ENCODE measurements around the gene SSU72.

SSU72 gene

DNA sequence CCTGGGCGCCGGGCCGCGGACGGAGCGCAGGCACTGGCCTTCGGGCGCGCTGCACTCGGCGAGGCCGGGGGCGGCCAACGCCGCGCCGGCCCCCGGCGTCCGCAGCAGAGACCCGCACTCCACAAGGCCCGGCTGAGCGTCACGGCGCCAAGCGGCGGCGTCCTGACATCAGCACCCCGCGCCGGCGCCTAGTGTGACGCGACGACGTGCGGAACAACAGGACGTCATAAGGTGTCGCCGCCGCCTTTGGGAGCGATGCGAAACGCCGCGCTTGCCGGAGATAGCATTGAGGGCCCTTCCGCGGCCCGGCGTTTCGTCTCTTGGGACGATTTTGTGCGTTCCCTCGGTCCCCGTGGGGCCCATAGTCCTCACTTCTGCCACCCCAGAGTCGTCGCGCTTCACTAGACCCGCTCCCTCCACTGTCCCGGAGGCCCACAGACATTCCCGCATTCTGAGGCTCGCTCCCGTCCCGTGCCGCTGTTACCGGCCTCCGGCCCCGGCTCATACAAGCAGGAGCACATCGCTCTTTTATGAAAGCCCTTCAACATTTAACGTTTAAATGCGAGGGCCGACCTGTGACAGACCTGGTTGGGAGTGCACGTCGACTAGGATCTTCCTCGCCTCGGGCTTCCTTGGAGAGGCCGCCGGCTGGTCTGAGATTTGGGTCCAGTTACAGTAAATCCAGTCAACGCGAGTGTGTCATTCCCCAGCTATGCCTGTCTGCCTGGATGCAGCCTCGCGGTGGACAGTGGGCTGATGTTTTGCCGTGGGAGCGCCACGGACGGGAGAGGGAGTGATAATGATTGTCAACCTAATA, at the start of gene SSU72:
Gene SSU72 (minus strand): TSS at position 143 of the 817 bp plus-strand sequence. CDS start 306 bp downstream, outside the sequence.
- peak; percentile 88 to 97 (median 90) for DNase-seq

DNA sequence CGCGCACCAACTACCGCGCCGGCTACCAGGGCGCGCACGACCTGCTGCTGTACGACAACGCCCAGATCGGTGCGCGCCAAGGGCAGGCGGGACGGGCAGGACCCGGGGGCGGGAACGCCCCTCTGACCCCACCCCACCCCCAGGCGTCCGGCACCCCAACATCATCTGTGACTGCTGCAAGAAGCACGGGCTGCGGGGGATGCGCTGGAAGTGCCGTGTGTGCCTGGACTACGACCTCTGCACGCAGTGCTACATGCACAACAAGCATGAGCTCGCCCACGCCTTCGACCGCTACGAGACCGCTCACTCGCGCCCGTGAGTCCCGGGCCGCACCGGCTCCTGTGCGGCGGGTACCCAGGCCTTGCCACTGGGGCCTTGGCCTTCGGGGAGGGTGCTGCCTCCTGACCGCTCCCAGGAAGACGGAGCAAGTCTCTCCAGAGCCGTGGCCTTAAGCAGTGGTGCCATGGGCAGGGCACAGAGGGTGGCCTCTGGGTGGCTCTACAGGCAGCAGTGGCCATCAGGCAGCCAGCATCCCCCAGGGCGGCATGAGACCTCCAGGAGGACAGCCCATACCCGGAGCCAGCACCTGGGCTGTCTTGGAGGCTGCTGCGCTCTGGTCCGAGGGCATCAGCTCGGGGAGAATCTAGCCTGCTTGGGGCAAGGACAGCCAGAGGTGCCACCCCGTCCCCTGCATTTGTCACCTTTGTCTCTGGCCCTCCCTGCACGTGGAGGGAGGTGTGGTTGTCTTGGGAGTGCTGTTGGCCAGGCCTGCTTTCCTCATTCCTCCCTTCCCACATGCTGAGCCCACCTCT, 49.2 kb upstream of the SSU72 start:
- no peak for DNase-seq

DNA sequence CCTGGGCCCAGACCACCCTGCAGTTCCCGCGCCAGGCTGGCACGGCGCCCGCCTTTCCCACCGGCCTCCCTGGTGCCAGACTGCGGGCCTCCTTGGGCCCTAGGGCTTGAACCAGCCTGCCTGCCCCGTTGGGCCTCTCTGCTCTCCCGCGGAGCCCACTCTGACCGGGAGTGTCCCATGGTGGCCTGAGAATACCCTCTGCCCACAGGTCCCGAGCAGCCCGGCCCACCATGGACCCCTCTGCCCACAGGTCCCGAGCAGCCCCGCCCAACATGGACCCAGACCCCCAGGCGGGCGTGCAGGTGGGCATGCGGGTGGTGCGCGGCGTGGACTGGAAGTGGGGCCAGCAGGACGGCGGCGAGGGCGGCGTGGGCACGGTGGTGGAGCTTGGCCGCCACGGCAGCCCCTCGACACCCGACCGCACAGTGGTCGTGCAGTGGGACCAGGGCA, 48.5 kb upstream of the SSU72 start:
- no peak for DNase-seq

DNA sequence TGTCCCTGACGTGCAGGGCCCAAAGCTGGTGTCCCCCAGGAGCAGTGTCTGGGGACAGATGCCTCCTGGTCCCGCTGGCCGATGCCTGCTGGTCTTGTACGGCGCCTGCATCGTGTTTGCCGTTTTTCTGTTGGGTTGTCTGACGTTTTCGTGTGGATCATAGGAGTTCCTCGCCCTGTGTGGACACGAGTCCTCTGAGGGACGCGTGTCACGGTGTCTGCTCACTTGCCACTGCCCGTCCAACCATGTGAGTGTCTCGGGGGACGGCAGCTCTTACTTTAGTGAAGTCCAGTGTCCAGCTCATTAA, 48.1 kb upstream of the SSU72 start:
- no peak for DNase-seq

DNA sequence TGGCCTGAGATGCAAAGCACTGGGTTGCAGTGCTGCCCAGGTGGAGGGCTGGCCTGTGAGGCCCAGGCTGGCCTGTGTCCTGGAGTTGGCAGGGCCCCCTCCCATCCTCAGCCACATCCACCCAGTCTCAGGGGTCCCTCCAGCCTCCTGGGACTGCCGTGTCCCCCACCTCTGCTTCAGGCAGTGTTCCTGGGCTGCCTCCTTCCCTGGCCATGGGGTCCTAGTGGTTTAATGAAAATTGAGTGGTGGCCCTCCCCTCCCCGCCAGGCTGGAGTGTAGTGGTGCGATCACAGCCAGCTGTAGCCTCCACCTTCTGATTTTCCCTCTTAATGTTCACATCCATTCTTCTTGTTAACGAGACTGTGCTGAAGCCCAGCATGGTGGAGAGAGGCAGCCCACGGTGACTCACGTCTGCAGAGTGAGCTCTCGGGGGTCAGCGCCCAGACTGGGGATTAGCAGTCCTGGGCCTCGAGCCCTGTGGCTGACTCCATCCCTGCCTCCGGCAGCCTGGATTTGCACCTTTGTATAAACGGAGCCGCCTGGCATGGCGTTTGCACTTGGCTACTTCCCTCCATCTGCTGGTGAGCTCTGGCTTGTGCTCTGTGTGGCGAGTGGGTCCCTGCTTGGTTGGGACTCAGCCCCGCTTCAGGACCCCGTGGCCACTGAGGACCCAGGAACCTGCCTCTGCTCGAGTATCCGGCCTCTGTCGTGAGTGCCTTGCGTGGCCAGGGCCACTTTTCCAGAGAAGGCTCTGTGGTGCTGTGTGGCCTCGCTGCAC, 47.5 kb upstream of the SSU72 start:
- DNase-seq = no peak

DNA sequence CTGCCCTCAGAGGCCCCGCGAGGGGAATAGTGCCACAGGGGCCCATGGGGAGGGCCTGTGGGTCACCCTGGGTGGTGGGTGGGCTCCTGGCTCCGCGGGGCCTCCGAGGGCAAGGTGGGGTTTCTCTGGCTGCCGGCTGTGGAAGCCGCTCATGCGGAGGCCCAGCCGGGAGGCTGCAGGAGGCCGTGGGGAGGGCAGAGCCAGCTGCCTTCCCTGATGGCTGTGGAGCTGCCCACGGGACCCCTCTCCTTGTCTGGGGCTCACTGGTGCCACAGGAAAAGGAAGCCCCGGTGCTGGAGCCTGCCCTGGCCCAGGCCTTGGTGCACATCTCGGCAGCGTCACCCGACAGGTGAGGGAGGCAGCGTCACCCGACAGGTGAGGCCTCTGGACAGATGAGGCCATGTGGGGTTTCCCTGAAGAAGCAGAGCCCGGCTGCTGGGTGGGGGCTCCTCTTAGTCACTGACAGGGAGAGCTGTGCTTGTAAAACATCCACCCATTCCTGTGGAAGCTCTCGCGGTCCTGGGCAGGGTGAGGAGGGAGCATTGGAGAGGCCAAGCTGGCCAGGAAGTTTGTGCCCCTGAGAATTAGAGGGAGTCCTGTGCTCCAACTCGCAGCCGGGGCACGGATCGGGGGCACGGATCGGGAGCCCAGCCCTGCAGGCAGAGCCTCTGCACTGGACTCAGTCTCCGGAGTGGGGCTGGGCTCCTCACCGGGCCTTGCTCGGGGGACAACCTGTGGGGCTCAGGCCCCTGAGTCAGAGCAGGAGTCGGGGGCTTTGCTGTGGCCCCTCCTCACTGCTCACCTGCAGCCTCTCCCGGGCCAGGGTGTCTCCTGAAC, 46.7 kb upstream of the SSU72 start:
- DNase-seq = no peak

DNA sequence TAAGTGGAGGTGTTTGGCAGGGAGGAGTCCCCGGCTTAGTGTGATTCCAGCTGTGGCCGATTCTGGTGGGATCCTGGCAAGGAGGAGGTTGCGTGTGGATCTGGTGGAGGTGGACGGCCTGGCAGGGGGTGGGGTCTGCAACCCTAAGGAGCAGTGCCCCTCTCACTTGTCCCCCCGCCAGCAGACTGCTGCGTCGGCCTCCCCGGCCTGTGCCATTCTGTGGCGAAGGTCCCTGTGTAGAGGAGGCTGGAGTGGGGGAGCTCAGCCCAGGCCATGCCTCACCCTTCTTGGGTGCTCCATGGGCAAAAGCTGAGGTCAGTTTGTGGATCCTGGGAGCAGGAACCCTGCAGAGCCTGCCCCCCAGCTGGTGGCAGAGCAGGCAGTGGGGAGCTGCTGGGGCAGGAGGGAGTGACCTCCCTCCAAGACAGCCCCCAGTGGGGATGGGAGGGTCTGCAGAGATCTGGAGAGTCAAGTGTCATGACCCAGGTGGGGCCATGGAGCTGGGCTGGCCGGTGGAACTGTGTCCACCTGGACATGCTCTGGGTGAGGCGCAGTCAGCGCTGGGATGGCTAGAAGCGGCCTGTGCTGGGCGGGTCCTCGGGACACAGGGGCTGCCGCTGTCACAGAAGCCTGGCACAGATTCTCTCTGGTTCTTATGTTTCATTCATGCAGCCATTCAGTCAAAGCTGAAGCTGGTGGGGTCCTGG, 45.9 kb upstream of the SSU72 start:
- DNase-seq = no peak

DNA sequence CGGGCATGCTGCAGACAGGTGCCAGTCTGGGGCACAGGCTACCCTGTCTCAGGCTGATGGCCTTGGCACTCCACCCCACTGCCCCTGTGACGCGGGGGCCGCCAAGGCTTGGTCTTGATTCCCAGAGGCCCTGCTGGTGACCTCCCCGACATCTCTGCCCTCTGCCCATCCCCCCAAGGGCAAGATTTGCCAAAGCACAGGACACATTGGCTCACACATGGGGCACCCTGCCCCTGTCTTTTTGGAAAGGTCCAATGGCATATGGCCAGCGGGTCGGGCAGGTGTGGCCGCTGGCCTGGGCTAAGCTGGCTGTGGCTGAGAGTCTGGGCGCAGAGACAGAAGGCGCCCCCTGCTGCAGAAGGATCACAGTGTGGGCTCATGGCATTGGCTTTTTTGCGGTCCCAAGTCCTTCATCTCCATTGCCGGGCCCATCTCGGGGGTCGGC, 45.3 kb upstream of the SSU72 start:
- DNase-seq = no peak

DNA sequence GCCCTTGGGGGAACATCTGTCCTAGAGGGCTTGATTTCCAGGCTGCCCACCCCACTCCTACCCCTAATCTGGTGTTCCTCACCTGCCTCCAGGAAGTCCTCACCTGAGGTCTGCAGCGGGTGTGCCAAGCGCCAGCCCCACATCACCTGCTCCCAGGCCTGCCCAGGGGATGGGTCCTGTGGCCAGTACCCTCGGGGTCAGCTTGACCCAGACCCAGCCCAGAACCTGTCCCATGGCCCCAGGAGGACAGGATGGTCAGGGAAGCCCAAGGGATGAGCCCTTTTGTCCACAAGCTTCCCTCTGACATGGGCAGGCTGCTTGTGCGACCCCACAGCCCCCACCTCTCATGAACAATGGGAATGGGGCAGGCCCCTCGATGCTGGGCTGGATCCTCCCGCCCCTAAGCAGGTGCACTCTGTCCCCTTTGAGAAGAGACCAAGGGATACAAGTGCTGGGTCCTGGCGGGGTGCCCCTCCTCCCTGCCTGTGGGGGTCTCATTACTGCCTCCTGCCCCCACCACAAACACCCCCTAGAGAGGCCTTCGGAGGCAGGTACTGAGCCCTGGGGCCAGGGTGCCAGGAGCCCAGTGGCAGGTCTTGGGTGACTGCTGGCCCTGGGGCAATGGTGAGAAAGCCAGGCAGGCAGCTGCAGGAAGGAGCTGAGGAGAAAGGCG, 43.9 kb upstream of the SSU72 start:
- DNase-seq = no peak

DNA sequence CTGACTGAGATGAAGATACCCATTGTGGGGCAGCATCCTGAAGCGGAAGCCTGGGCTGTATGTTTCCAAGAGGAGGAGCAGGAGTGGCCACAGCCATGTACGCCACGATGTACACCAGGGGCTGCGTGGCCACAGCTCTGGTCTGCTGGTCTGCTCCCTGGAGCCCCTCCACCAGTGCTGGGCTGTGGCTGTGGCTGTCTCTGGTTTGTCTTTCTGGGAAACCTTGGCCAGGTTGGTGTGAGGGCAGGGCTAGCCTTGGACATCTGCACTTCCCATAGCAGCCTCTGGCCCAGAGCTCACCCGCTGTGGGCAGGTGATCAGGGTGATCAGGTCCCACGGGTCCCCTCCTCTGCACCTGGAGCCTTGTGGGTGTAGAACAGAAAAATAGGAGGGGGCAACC, 43.3 kb upstream of the SSU72 start:
- DNase-seq = no peak

DNA sequence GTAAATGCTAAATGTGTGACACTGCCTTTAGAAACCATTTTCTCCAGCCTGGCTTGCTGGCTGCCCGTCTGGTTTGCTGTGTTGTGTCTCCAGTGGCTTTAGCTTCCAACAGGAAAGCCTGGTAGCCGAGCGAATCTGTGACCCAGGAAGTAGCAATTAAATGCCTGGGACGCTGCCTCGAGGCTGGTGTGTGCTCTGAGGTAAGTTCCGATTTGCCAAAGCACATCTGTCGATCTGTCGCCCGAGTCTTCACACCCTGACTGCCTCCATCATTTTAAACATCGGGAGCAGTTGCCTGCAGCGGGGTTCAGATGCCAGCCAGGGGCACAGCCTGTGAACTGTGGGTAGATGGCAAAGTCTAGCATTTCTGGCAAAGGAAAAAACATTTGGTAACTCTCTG, 42.9 kb upstream of the SSU72 start:
- DNase-seq = no peak

DNA sequence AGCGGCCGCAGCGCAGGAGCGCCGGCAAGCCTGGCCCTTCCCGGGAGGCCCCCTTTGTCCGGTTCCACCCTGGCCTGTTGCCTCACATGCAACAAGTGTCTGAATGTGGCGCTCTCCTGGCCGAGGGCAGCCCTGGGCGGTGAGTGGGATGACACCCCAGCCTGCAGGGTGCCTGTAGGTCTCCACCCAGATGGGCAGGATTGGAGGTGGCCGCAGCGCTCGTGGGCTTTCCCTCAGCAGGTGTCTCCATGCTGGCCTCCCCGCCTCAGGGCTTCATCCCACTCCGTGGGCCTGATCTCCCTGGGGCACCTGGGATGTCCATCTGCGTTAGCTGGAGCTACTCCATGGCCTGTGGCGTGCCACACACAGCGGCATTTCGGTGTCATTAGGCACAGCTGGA, 42.2 kb upstream of the SSU72 start:
- no peak for DNase-seq

DNA sequence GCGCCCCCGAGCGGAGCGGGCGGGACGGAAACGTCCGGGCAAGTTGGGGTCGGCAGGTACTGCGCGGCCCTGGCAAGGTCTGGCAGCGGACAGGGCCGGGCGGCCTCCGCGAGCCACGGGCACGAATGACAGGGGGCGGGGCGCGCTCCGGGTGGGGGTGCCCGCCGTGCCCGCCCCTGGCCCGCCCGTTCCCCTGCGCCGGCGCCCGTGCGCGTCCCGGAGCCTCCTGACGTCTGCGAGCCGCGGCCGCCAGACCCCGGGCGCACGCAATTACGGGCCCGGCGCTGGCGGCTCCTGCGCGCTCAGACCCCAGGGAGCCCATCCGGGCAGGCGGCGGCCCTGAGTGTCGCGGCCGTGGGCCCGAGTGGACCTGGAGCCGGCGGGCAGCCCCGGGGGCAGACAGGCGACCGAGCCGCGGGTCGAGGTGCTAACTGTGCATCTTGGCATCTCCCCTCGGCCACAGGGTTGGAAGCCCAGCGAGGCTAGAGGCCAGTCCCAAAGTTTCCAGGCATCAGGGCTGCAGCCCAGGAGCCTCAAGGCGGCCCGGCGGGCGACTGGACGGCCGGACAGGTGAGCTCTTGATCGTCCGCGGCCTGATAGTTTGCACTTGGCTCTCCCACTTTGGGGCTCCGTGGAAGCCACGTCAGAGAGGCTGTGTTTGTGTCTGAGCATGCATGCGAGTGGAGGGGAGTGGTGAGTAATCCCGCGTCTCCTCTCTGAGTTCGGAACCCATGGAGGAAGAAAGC, 41.6 kb upstream of the SSU72 start:
- peak in 4 of 6 experiments; percentile 33 to 71 (median 52) for DNase-seq

DNA sequence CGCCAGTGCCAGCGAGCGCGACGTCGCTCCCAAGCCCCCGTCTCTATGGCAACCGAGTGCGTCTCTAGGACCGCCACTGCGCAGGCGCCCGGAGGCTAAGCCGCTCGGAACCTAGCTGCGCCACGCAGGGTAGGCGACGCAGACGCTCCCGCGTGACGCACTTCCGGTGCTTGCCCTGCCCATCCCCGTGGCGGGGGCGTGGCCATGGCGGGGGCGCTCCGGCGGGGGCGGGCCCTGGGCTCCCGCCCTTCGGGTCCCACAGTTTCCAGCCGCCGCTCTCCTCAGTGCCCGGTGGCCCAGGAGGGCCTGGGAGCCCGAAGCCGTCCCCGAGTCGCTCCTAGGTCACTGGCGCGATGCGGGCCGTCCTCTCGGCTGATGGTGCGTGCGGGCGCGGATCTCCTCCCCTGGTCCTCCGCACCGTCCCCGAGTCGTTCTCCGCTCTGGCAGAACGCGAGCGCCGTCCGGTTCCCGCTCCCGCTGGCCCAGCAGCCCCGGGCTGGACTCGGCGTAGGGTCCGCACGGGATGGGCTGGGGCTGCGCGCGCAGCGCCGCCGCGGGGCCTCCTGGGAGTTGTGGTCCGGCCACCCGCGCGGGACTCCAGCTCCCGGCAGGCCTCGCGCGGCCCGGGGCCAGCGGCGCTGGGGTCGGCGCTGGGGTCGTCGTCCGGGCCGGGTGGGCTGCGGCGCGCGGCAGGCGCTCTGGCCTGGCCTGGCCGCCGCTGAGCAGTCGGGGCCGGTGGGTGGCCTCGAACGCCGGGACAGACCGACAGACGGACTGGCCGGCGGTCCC, 40.8 kb upstream of the SSU72 start, which contains the start of gene MIB2:
Gene MIB2 (plus strand): TSS at position 245 of the 789 bp plus-strand sequence. CDS start 7,953 bp downstream, outside the sequence.
- DNase-seq = peak; percentile 95 to 99 (median 98)

DNA sequence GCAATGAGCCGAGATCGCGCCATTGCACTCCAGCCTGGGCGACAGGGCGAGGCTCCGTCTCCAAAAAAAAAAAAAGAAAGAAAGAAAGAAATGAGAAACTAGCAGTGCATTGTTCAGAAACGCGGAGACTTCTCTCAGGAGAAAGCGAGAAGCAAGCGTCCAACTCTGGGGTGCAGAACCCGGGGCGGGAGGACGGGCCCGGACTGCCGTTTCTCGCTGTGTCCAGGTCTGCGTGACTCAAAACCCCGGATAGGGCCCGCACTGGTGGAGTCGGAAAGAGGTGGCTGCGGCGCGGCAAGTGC, 40.2 kb upstream of the SSU72 start:
- DNase-seq = no peak

DNA sequence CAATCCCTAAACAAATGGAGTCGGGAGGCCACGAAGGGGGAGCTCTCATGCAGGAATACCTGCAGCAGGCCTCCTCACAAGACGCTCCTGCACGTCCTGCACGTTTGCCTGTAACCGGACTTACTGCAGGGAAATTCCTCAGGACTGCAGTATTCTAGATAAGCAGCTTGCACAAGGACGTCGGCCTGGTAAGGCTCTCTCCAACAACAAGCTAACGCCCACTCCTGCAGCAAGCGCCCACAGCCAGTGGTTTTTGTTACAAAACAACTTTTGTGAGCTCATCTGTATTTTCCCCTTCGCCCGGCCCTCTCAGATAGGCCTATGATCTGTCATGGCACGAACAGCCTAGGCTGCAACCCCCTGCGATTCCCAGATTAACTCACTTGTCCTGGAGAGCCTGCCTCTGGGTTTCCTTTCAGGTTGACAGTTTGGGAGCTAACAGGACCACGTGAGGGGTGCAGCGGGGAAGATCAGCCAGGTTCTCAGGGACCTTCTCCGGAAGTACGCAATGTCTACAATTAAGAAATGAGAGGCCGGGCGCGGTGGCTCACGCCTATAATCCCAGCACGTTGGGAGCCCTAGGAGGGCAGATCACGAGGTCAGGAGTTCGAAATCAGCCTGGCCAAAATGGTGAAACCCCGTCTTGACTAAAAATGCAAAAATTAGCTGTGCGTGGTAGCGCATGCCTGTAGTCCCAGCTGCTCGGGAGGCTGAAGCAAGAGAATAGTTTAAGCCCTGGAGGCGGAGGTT, 39.7 kb upstream of the SSU72 start:
- DNase-seq = peak; percentile 54 to 73 (median 64)

DNA sequence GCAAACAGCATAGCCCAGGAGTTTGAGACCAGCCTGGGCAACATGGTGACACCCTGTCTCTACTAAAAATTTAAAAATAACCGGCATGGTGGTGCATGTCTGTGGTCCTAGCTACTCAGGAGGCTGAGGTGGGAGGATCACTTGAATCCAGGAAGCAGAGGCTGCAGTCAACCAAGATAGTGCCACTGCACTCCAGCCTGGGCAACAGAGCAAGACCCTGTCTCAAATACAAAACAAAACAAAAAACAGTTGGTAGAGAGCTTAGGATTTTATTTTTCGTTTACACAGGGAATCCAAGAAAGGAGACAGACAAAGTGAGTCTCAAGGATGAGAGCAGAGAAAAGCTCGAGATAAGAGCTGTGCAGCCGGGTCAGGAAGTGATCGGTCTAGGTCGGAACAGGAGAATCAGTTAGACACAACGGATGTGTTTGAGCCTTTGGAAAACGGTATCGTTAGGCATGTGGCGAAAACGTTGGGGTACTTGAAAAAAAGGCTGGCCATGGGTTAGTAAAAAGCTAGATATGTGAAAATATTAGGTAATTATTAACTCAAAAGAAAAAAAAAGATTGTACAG, 38.9 kb upstream of the SSU72 start:
- DNase-seq = no peak

DNA sequence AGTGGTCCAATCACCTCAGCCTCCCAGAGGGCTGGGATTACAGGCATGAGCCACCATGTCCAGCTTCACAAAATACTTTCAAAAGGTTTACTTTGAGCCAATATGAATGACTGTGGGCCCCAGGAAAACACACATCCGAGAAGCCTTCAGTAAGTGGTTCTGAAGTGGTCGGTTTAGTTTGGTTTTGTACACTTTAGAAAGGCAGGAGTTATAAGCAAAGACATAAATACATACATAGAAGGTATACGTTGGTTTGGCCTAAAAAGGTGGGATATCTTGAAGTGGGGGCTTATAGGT, 37.4 kb upstream of the SSU72 start:
- DNase-seq = no peak

DNA sequence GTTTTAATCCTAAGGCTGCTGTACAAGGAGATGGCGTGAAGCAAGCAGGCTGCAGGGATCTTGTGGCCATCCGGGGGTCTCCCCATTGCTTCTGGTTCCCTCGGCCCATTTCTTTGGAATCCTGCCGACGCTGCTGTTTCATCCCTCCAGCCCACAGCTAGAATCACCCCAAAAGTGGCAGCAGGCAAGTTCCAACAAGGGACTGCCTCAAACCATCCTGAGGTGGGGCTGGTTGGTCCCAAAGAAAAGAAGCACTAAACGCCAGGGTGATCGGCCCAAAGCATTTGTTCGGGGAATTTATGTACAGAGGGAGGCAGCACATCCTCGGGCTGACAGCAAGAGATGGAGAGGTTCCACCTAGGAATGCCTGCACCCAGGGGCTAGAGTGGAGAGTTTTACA, 36.1 kb upstream of the SSU72 start:
- no peak for DNase-seq

Measured in stimulated activated naive CD4-positive, alpha-beta T cell (primary cell).